ENCODE results near the gene ADH6.

- TF ChIP-seq CTCF (conservative IDR thresholded peaks at IDR 0.05): no peak
- no peak for TF ChIP-seq EZH2 (IDR thresholded peaks at IDR 0.05; ENCODE audit: low read depth)
These were observed 39.4 kb downstream of the ADH6 start for GRCh38 chr4:99179626-99180025.

Measured in PC-9 (cell line).